Testis (tissue), 3 donors: ENCODE data around the gene NEK9. TPM values are rescaled to one million over a fixed set of nuclear protein-coding genes. Genes with fewer than 3 reads are reported as not detected.

Experiments used
- DNase-seq: peaks from one replicate; pipeline ENCODE4 v3.0.0-alpha.2; 2019
- H3K27ac ChIP-seq, 2 donors: fragments of 200-600 bp; sonication (generic); one replicate each; pipeline ENCODE4 v1.5.1; 2019
- H3K27me3 ChIP-seq: fragments of 200-600 bp; sonication (generic); one replicate; pipeline ENCODE4 v1.5.1; 2019
- H3K36me3 ChIP-seq: fragments of 200-600 bp; sonication (generic); one replicate; pipeline ENCODE4 v1.5.1; 2017; ENCODE audit warnings: low read depth; ENCODE audit errors: missing control alignments
- H3K4me1 ChIP-seq: fragments of 200-600 bp; sonication (generic); one replicate; pipeline ENCODE4 v1.5.1; 2019
- H3K4me3 ChIP-seq, 2 donors: fragments of 200-600 bp; sonication (generic); one replicate each; pipeline ENCODE4 v1.5.1; 2017 to 2019
- H3K9me3 ChIP-seq: fragments of 200-600 bp; sonication (generic); one replicate; pipeline ENCODE4 v1.5.1; 2017
- CTCF ChIP-seq, 3 experiments: fragments of 450-650 bp in 2 of 3; fragments of 200-600 bp in 1 of 3; sonication (generic) in 1 of 3; IDR thresholded peaks; one replicate each; pipeline ENCODE4 v1.5.1; 2016 to 2019; ENCODE audit warnings: antibody characterized with exemption in 3 of 3, mild to moderate bottlenecking in 2 of 3, moderate library complexity in 1 of 3
- POLR2A ChIP-seq: fragments of 450-650 bp; IDR thresholded peaks from one replicate; pipeline ENCODE4 v1.6.1; 2017; ENCODE audit warnings: antibody characterized with exemption, mild to moderate bottlenecking, moderate library complexity
- WGBS, 2 donors: methylation state at CpG; one replicate each; pipeline ENCODE4 v1.1.5; 2018; 5-methylcytosine and 5-hydroxymethylcytosine counted together
- intact Hi-C: fragments of 100-400 bp; cut with DNase I; formaldehyde crosslinking; loops from one replicate; pipeline ENCODE4 v1.15.1; 2023; ENCODE audit warnings: low total_unique reads
- polyA plus RNA-seq: library from polyadenylated mRNA; stranded (reverse); fragments of 350-450 nt; fragmentation: Illumina TruSeq; extraction: RNeasy Lipid Tissue Mini Kit (QIAGEN cat#74804); gene quantifications from one replicate; pipeline ENCODE4 v1.2.3, GENCODE V29; 2014; ENCODE audit warnings: low read depth, low replicate concordance; ENCODE audit not compliant: insufficient read depth
- total RNA-seq, 2 donors: library from RNA; depleted of rRNA; stranded (reverse); fragments of >200 nt; gene quantifications; one replicate each; pipeline ENCODE4 v1.2.3, GENCODE V29; 2016

NEK9 gene
- total and polyA plus RNA-seq, 3 donors from 2014 or later, result 86.6 to 125 (median 120) TPM

GRCh38 chr14:75059642-75060041 is 67.2 kb downstream of the NEK9 start:
- TF ChIP-seq POLR2A (no peak), CTCF (IDR thresholded peaks at IDR 0.05) (no peak)
- Histone ChIP-seq H3K9me3 (no peaks in the 10 kb centered on the region), H3K27me3 (no peaks in the 10 kb centered on the region), H3K27ac (no peak overlapping the region), H3K36me3 (no peaks in the 10 kb centered on the region), H3K4me1 (no peaks in the 10 kb centered on the region), H3K4me3 (no peak overlapping the region)
- intact Hi-C loops, result loop anchor here (10.0 kb wide), 1 partner anchor 115 kb away; no protein-coding TSS in a partner anchor
- DNase-seq, result no peak
- 71 to 75% methylated on average over 2 of the region's 2 CpGs for WGBS, 2 donors

GRCh38 chr14:75054421-75054820 is 72.4 kb downstream of the NEK9 start:
- 75 to 77% methylated on average over 1 of the region's 1 CpG for WGBS, 2 donors
- Histone ChIP-seq H3K4me1 (peaks cover 8% of the 10 kb centered on the region), H3K27ac (no peak overlapping the region), H3K9me3 (no peaks in the 10 kb centered on the region), H3K27me3 (no peaks in the 10 kb centered on the region), H3K36me3 (no peaks in the 10 kb centered on the region), H3K4me3 (no peak overlapping the region)
- DNase-seq, result no peak
- TF ChIP-seq POLR2A, result no peak
- TF ChIP-seq CTCF (IDR thresholded peaks at IDR 0.05), result no peak
- intact Hi-C loops, result no loop called here

GRCh38 chr14:75053396-75054291 is 73.2 kb downstream of the NEK9 start:
- intact Hi-C loops, result no loop called here
- DNase-seq, result no peak

GRCh38 chr14:75051556-75051899 is 75.3 kb downstream of the NEK9 start:
- peaks cover 17% of the 10 kb centered on the region for H3K4me1 ChIP-seq
- DNase-seq, result no peak
- no peaks in the 10 kb centered on the region for H3K9me3 ChIP-seq
- intact Hi-C loops, result no loop called here
- H3K27ac ChIP-seq, result peak overlapping the region in 1 of 2 donors; percentile 94
- no peaks in the 10 kb centered on the region for H3K27me3 ChIP-seq
- peak overlapping the region; percentile 74 to 76 for H3K4me3 ChIP-seq
- WGBS, 2 donors, result 20 to 23% methylated on average over 5 of the region's 5 CpGs
- no peaks in the 10 kb centered on the region for H3K36me3 ChIP-seq
- TF ChIP-seq CTCF (IDR thresholded peaks at IDR 0.05) (no peak), POLR2A (no peak)

More at GRCh38 chr14:75053396-75054291, 73.2 kb downstream of the NEK9 start:
- no peak for TF ChIP-seq POLR2A
- TF ChIP-seq CTCF (IDR thresholded peaks at IDR 0.05), result no peak
- WGBS, 2 donors, result 65 to 68% methylated on average over 5 of the region's 5 CpGs
- H3K36me3 ChIP-seq, result no peaks in the 10 kb centered on the region
- no peaks in the 10 kb centered on the region for H3K27me3 ChIP-seq
- H3K4me1 ChIP-seq, result peaks cover 16% of the 10 kb centered on the region
- H3K27ac ChIP-seq, result no peak overlapping the region
- no peaks in the 10 kb centered on the region for H3K9me3 ChIP-seq
- no peak overlapping the region for H3K4me3 ChIP-seq
